ENCODE data around the gene MITD1. TPM values are rescaled to one million over a fixed set of nuclear protein-coding genes. Genes with fewer than 3 reads are reported as not detected.

The MITD1 gene
- total and polyA plus RNA-seq, 2 of the 13 experiments (the other 11 are each of a cell fraction or from before 2014, with no cell fraction given), result 17.8 to 43.7 TPM

GRCh38 chr2:99180755-99181623, at the start of gene MITD1, which contains the start of gene MRPL30 (continued):
- TF ChIP-seq FOXP1 (IDR thresholded peaks at IDR 0.05) (no peak), FOXP1 (CRISPR knock-in tag; IDR thresholded peaks at IDR 0.05) (peak; percentile 47; the same call in 1 of the 2 replicates), CHD4 (IDR thresholded peaks at IDR 0.05; ENCODE audit: borderline replicate concordance, low read length) (no peak), FOXM1 (CRISPR knock-in tag; IDR thresholded peaks at IDR 0.05) (peak; percentile 32; the same call in 1 of the 2 replicates), ZNF660 (CRISPR knock-in tag; IDR thresholded peaks at IDR 0.05; ENCODE audit: borderline replicate concordance, low read depth) (no peak), ZNF674 (CRISPR knock-in tag; IDR thresholded peaks at IDR 0.05; ENCODE audit: low read depth) (no peak), TFAP4 (IDR thresholded peaks at IDR 0.05; ENCODE audit: borderline replicate concordance, low read depth) (0 out of 2 replicates have a peak, but pooled peaks have one; percentile 42), ARHGAP35 (CRISPR knock-in tag; IDR thresholded peaks at IDR 0.05; ENCODE audit: borderline replicate concordance) (peak; percentile 86; the same call in 1 of the 2 replicates), NAIF1 (CRISPR knock-in tag; IDR thresholded peaks at IDR 0.05; ENCODE audit: borderline replicate concordance) (no peak), ZNF772 (CRISPR knock-in tag; IDR thresholded peaks at IDR 0.05) (peak; percentile 94), IRF9 (CRISPR knock-in tag; IDR thresholded peaks at IDR 0.05; ENCODE audit: borderline replicate concordance) (peak; percentile 77; the same call in 1 of the 2 replicates), ZGPAT (CRISPR knock-in tag; IDR thresholded peaks at IDR 0.05) (peak; percentile 95), RARA (CRISPR knock-in tag; IDR thresholded peaks at IDR 0.05) (no peak), AGO2 (optimal IDR thresholded peaks at IDR 0.05; ENCODE audit: low read depth, low read length) (no peak), ZNF432 (CRISPR knock-in tag; IDR thresholded peaks at IDR 0.05; ENCODE audit: borderline replicate concordance) (no peak), ZBTB33 (CRISPR knock-in tag; IDR thresholded peaks at IDR 0.05) (peak; percentile 77), RNF2 (conservative IDR thresholded peaks at IDR 0.05; ENCODE audit: low read depth) (peak; percentile 77), TFDP2 (CRISPR knock-in tag; IDR thresholded peaks at IDR 0.05) (peak; percentile 92), ZNF639 (CRISPR knock-in tag; conservative IDR thresholded peaks at IDR 0.05) (peak; percentile 97), ZNF720 (CRISPR knock-in tag; IDR thresholded peaks at IDR 0.05) (no peak), HNRNPH1 (optimal IDR thresholded peaks at IDR 0.05; ENCODE audit: low read depth, low read length) (no peak)

All from HepG2 (cell line).